GM21723 (cell line): ENCODE data around the gene MFSD8.
"Not testable (repeated sequence)": the region's sequence is repeated elsewhere in the genome, so short reads cannot be mapped to it uniquely, and the experiment has no call there.

ENCODE experiments used
- ATAC-seq: cut with Tn5 transposase; IDR thresholded peaks from one replicate; pipeline ENCODE4 v1.9.1; 2021; ENCODE audit warnings: mild to moderate bottlenecking, moderate library complexity; ENCODE audit not compliant: unreplicated experiment

MFSD8 gene

GRCh38 chr4:127936974-127937373 is 28.0 kb downstream of the MFSD8 start:
- no peak for ATAC-seq

- not testable (repeated sequence) for ATAC-seq
These were observed 33.1 kb downstream of the MFSD8 start for GRCh38 chr4:127931836-127932235.

- no peak for ATAC-seq
These were observed 34.8 kb downstream of the MFSD8 start for GRCh38 chr4:127930175-127930574.

- not testable (repeated sequence) for ATAC-seq
These were observed 39.3 kb downstream of the MFSD8 start for GRCh38 chr4:127925720-127926119.

- ATAC-seq = no peak
These were observed 42.7 kb downstream of the MFSD8 start for GRCh38 chr4:127922226-127922625.

- ATAC-seq = no peak
These were observed 44.5 kb downstream of the MFSD8 start for GRCh38 chr4:127920521-127920920.

- ATAC-seq = no peak
These were observed 47.8 kb downstream of the MFSD8 start for GRCh38 chr4:127917151-127917550.

- no peak for ATAC-seq
These were observed 48.5 kb downstream of the MFSD8 start for GRCh38 chr4:127916512-127916911.

- ATAC-seq = no peak
These were observed 59.9 kb downstream of the MFSD8 start for GRCh38 chr4:127905029-127905428.

- ATAC-seq = not testable (repeated sequence)
These were observed 65.3 kb downstream of the MFSD8 start for GRCh38 chr4:127899682-127900081.

- ATAC-seq = no peak
These were observed 68.4 kb downstream of the MFSD8 start for GRCh38 chr4:127896528-127896927.

GRCh38 chr4:127896069-127896468 is 68.9 kb downstream of the MFSD8 start:
- ATAC-seq = no peak

- no peak for ATAC-seq
These were observed 75.1 kb downstream of the MFSD8 start for GRCh38 chr4:127889903-127890302.

GRCh38 chr4:127888559-127888958 is 76.4 kb downstream of the MFSD8 start:
- ATAC-seq = no peak

- ATAC-seq = peak; percentile 44
These were observed 83.5 kb downstream of the MFSD8 start for GRCh38 chr4:127881563-127881864.

GRCh38 chr4:127880763-127881562 is 84.0 kb downstream of the MFSD8 start, which contains the start of gene PLK4:
PLK4 (plus strand) TSS chr4:127880893; CDS start chr4:127881135, 242 bp downstream.
- peak; percentile 92 for ATAC-seq

GRCh38 chr4:127875791-127876190 is 89.2 kb downstream of the MFSD8 start:
- no peak for ATAC-seq

- ATAC-seq = no peak
These were observed 94.3 kb downstream of the MFSD8 start for GRCh38 chr4:127870688-127871087.

GRCh38 chr4:127870281-127870680 is 94.7 kb downstream of the MFSD8 start:
- ATAC-seq = no peak

GRCh38 chr4:127868196-127868595 is 96.8 kb downstream of the MFSD8 start:
- no peak for ATAC-seq
